Omental fat pad (tissue), 4 donors: ENCODE results near the gene PCARE. TPM values are rescaled to one million over a fixed set of nuclear protein-coding genes. Genes with fewer than 3 reads are reported as not detected.

ENCODE experiments used
- ATAC-seq: fragments of 150-250 bp; one replicate; pipeline ENCODE4 v1.9.1; 2016; ENCODE audit warnings: mild to moderate bottlenecking, moderate library complexity; ENCODE audit not compliant: low FRiP score
- DNase-seq: peaks from one replicate; pipeline ENCODE4 v3.0.0-alpha.2; 2019; ENCODE audit warnings: low spot score
- CTCF ChIP-seq, 3 donors: fragments of 450-650 bp; IDR thresholded peaks; one replicate each; pipeline ENCODE4 v1.5.1; 2016 to 2017; ENCODE audit warnings: antibody characterized with exemption in 3 of 3, mild to moderate bottlenecking in 3 of 3, moderate library complexity in 2 of 3
- total RNA-seq, 4 donors: library from RNA; depleted of rRNA; stranded (reverse); fragments of >200 nt; gene quantifications; one replicate each; pipeline ENCODE4 v1.1.0, GENCODE V29; 2016

Gene PCARE
- under 1 TPM in 1 of 4 donors, not detected in 3; 0.09 TPM for total RNA-seq

DNA sequence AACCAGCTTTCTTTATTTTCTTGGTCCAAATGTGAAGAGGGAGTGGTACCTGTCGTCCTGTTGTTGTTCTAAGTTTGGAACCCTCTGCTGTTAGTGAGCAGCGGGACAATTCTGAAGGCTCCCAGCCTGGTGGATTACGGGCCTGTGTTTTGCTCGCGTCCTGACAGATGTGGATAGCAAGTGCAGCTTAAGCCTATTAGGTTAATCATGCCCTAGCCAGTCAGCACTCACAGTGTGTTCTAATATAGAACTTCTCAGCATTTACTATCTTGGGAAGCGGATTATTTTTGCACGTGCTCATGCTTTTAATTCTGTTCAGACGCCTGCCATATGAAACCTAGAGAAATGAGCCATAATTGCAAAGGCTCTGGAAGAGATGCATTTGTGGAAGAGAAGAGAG, at the start of gene PCARE:
Gene PCARE, minus strand, starts transcription at position 113 of the 400 bp plus-strand sequence. CDS start 262 bp downstream, outside the sequence.
- DNase-seq = no peak
- no peak for ATAC-seq
- no peak for TF ChIP-seq CTCF (IDR thresholded peaks at IDR 0.05)

- ATAC-seq = peak; percentile 23
- no peak for TF ChIP-seq CTCF (IDR thresholded peaks at IDR 0.05)
These were observed 49.5 kb upstream of the PCARE start for GRCh38 chr2:29123617-29124349.

DNA sequence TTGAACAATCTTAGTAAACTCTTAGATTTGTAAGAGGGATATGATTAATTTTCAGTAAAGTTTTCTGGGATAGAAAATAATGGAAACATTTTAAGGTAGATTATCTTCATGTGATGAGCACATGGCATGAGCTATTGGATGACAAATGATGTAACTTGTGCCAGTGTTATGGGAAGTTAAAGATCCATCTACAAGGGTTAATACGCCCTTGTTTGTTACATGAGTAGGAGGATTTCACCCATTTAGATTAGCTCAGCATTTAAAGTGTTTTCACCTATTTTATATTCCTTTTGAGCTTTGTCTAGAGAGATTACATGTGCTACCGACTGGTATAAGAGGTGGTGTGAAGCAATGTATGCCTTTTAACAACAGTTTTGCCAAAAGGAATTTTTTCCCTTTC, 46.5 kb upstream of the PCARE start:
- no peak for ATAC-seq
- TF ChIP-seq CTCF (IDR thresholded peaks at IDR 0.05) = no peak

More at GRCh38 chr2:29123617-29124349, 49.5 kb upstream of the PCARE start:
- DNase-seq = no peak

DNA sequence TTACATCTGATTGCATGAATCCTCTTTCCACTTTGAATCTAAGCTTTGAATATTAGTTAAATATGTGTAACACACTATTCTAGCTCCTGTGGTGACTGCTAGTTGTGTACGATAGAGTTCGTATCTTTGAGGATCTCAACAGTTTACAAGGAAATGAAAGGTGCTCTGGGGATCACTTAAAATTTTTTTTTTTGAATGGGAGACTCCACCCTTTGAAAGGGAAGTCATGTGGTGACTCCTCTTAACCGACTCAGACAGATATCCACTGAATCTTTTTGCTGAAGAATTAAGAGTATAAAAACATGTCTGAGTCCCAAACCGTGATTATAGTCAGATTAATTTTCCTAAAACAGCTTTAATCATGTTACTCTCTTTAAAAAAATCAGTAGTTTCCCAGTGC, 44.9 kb upstream of the PCARE start:
- DNase-seq (no peak), ATAC-seq (no peak)
- no peak for TF ChIP-seq CTCF (IDR thresholded peaks at IDR 0.05)

More for the DNA sequence above, 46.5 kb upstream of the PCARE start:
- no peak for DNase-seq

- DNase-seq (no peak), ATAC-seq (peak; percentile 7)
- TF ChIP-seq CTCF (IDR thresholded peaks at IDR 0.05) = no peak
These were observed 43.4 kb upstream of the PCARE start for GRCh38 chr2:29117636-29118303.

- no peak for TF ChIP-seq CTCF (IDR thresholded peaks at IDR 0.05)
- peak; percentile 30 for ATAC-seq
These were observed 41.8 kb upstream of the PCARE start for GRCh38 chr2:29115797-29116781.

More at GRCh38 chr2:29115797-29116781, 41.8 kb upstream of the PCARE start:
- DNase-seq = peak; percentile 93
